HCT116 (cell line): Measurements from ENCODE around the gene BEGAIN. TPM values are rescaled to one million over a fixed set of nuclear protein-coding genes. Genes with fewer than 3 reads are reported as not detected.

Source experiments
- ATAC-seq: fragments of 200-7000 bp; cut with Tn5 transposase; 2 replicates; pipeline ENCODE4 v1.9.1; 2020; ENCODE audit warnings: mild to moderate bottlenecking, moderate library complexity
- BruUV-seq: library from RNA; stranded (reverse); fragments of 400-500 nt; replicated peaks from 2 replicates; lab custom pipeline; 2021; lab: Mats Ljungman, UMichigan
- CTCF ChIA-PET: fragments of 300-600 bp; sonication (Branson Sonifier 250); formaldehyde crosslinking; loops from one replicate; lab custom pipeline; 2021; ENCODE audit warnings: antibody characterized with exemption; lab: Charles Lee
- POLR2A ChIA-PET: fragments of 300-600, 350-600 bp; sonication (Branson Sonifier 250); formaldehyde crosslinking; loops from one replicate; lab custom pipeline; 2021; ENCODE audit warnings: antibody characterized with exemption; lab: Charles Lee
- RAD21 ChIA-PET, 2 experiments: fragments of 300-600 bp; sonication (Branson Sonifier 250); formaldehyde crosslinking; loops; one replicate each; lab custom pipeline; 2023; ENCODE audit warnings: low total read pairs in 2 of 2; ENCODE audit not compliant: uncharacterized antibody in 2 of 2, unreplicated experiment in 2 of 2, low non-redundant PET in 1 of 2; lab: Charles Lee
- DNase-seq: peaks from one replicate; pipeline ENCODE4 v3.0.0-alpha.2; 2010; ENCODE audit warnings: low read depth, low spot score
- H2AFZ ChIP-seq: fragments of 200-600 bp; shearing (Covaris generic), sonication (generic); 2 replicates; pipeline ENCODE4 v1.6.1; 2017; ENCODE audit warnings: low read depth, mixed run types, mixed read lengths, antibody characterized with exemption, low read length; ENCODE audit not compliant: poor library complexity, severe bottlenecking
- H3K27ac ChIP-seq: 2 replicates; pipeline ENCODE4 v1.5.1; 2012; ENCODE audit warnings: low read depth, low read length
- H3K27me3 ChIP-seq: fragments of 200-600 bp; sonication (generic); 2 replicates; pipeline ENCODE4 v1.6.1; 2016; ENCODE audit warnings: mixed run types, low read length, mixed read lengths; ENCODE audit not compliant: insufficient read depth
- H3K36me3 ChIP-seq, 2 experiments: fragments of 200-500 bp in 1 of 2; fragments of 200-600 bp in 1 of 2; sonication (Bioruptor generic) in 1 of 2; sonication (generic) in 1 of 2; 2 replicates each; pipeline versions ENCODE4 v1.5.1 to v1.6.1; 2014 to 2016; ENCODE audit warnings: low read length in 2 of 2, inconsistent platforms in 1 of 2, mixed read lengths in 1 of 2, mixed run types in 1 of 2; ENCODE audit not compliant: insufficient read depth in 2 of 2, control insufficient read depth in 1 of 2
- H3K4me1 ChIP-seq, 2 experiments: fragments of 200-600 bp in 1 of 2; sonication (generic) in 1 of 2; 2 replicates each; pipeline versions ENCODE4 v1.5.1 to v1.6.1; 2012 to 2017; ENCODE audit warnings: low read length in 2 of 2, inconsistent platforms in 1 of 2, mild to moderate bottlenecking in 1 of 2, mixed read lengths in 1 of 2, mixed run types in 1 of 2, moderate library complexity in 1 of 2; ENCODE audit not compliant: insufficient read depth in 2 of 2, control insufficient read depth in 1 of 2
- H3K4me2 ChIP-seq: fragments of 200-600 bp; sonication (generic); 2 replicates; pipeline ENCODE4 v1.6.1; 2017; ENCODE audit warnings: mixed run types, low read length, mixed read lengths
- H3K4me3 ChIP-seq, 2 experiments: fragments of 200-600 bp in 1 of 2; sonication (generic) in 1 of 2; replicated peaks in 1 of 2; 2 replicates each; pipeline ENCODE4 v1.5.1; 2011 to 2016; ENCODE audit warnings: low read length in 2 of 2, control low read depth in 1 of 2, low read depth in 1 of 2, mild to moderate bottlenecking in 1 of 2, mixed read lengths in 1 of 2, mixed run types in 1 of 2
- H3K79me2 ChIP-seq: fragments of 200-600 bp; sonication (generic); 2 replicates; pipeline ENCODE4 v1.6.1; 2017; ENCODE audit warnings: mild to moderate bottlenecking, mixed run types, low read length, moderate library complexity, mixed read lengths; ENCODE audit not compliant: insufficient read depth
- H3K9ac ChIP-seq: fragments of 200-600 bp; sonication (generic); 2 replicates; pipeline ENCODE4 v1.6.1; 2016; ENCODE audit warnings: low read length, mixed read lengths
- H3K9me2 ChIP-seq: fragments of 200-600 bp; sonication (generic), shearing (Covaris generic); 2 replicates; pipeline ENCODE4 v1.6.1; 2017; ENCODE audit warnings: mixed run types, mild to moderate bottlenecking, moderate library complexity; ENCODE audit not compliant: insufficient read depth
- H3K9me3 ChIP-seq, 2 experiments: fragments of 200-500 bp in 1 of 2; fragments of 200-600 bp in 1 of 2; sonication (Bioruptor generic) in 1 of 2; sonication (generic) in 1 of 2; 2 replicates each; pipeline ENCODE4 v1.6.1; 2014 to 2017; ENCODE audit warnings: low read length in 2 of 2, mixed read lengths in 2 of 2, inconsistent platforms in 1 of 2, low read depth in 1 of 2, mild to moderate bottlenecking in 1 of 2, mixed run types in 1 of 2, moderate library complexity in 1 of 2; ENCODE audit not compliant: control insufficient read depth in 1 of 2, insufficient read depth in 1 of 2
- H4K20me1 ChIP-seq: fragments of 200-600 bp; sonication (generic), shearing (Covaris generic); 2 replicates; pipeline ENCODE4 v1.6.1; 2017; ENCODE audit warnings: mixed run types, mild to moderate bottlenecking, moderate library complexity; ENCODE audit not compliant: insufficient read depth
- CBX3 ChIP-seq: IDR thresholded peaks from 2 replicates; pipeline ENCODE4 v1.6.1; 2012; ENCODE audit warnings: low read depth
- CEBPB ChIP-seq: IDR thresholded peaks from 2 replicates; pipeline ENCODE4 v1.6.1; 2012; ENCODE audit warnings: low read depth
- ELF1 ChIP-seq: IDR thresholded peaks from 2 replicates; pipeline ENCODE4 v1.6.1; 2012; ENCODE audit warnings: low read depth, borderline replicate concordance
- JUND ChIP-seq: IDR thresholded peaks from 2 replicates; pipeline ENCODE4 v1.6.1; 2012
- POLR2A ChIP-seq: IDR thresholded peaks from 2 replicates; pipeline ENCODE4 v1.7.0; 2011; ENCODE audit warnings: borderline replicate concordance; ENCODE audit not compliant: insufficient read depth, insufficient read length; ENCODE audit errors: extremely low read depth
- POLR2AphosphoS5 ChIP-seq: IDR thresholded peaks from 2 replicates; pipeline ENCODE4 v1.6.1; 2011; ENCODE audit warnings: mild to moderate bottlenecking, low read depth, low read length, moderate library complexity
- SIN3A ChIP-seq: IDR thresholded peaks from 2 replicates; pipeline ENCODE4 v1.6.1; 2012; ENCODE audit warnings: low read depth
- SRF ChIP-seq: IDR thresholded peaks from 2 replicates; pipeline ENCODE4 v1.6.1; 2012; ENCODE audit warnings: low read depth
- TCF7L2 ChIP-seq: IDR thresholded peaks from 2 replicates; pipeline ENCODE4 v1.7.0; 2011; ENCODE audit warnings: borderline replicate concordance, inconsistent platforms; ENCODE audit not compliant: insufficient read depth, insufficient read length; ENCODE audit errors: extremely low read depth
- ZBTB33 ChIP-seq: IDR thresholded peaks from 2 replicates; pipeline ENCODE4 v1.6.1; 2011; ENCODE audit warnings: mild to moderate bottlenecking, low read length, moderate library complexity; ENCODE audit not compliant: insufficient replicate concordance; ENCODE audit errors: extremely low read depth
- ZFX ChIP-seq: fragments of 450-650 bp; IDR thresholded peaks from 2 replicates; pipeline ENCODE4 v1.6.1; 2017
- intact Hi-C: fragments of 100-400 bp; cut with micrococcal nuclease; formaldehyde crosslinking; loops from 2 replicates; pipeline ENCODE4 v1.10.0; 2022
- total RNA-seq: library from RNA; stranded (reverse); gene quantifications from one replicate; pipeline ENCODE4 v1.2.1, GENCODE V29; 2021; ENCODE audit not compliant: unreplicated experiment
- TF ChIP-seq, protein P1 (sequence below): IDR thresholded peaks from 2 replicates; pipeline ENCODE4 v1.6.1; 2012

BEGAIN gene
- total RNA-seq, 1 experiment from 2014 or later: 8.5 TPM

DNA sequence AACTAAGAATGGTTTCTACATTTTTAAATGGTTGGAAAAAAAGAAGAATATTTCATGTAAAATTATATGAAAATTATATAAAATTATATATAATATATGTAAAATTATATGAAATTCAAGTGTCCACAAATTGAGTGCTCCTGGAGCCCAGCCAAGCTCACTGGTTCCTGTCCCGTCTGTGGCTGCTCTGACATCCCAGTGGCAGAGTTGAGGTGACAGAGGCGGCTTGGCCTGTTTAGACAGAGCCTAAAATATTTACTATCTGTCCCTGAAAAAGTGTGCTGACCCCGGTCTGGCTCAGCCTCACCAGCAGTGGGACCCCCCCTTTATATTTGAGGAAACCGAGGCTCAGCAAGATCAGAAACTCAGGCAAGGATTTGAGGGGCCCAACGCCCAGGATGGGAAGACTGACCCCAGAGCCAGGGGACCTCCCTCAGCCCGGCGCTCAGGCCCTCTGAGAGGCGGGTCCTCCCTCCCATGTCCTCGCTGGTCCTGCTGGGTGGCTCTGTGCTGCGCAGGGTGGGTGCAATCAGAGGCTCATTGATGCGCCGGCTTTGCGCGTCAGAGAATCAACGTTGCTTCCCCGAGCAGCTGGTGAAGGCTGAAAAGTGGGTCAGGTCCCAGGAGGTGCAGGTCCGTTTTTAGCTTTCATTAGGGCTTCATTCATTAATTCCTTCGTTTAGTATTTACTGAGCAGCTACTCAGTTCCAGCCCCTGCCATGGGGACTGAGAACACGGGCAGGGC, 21.5 kb upstream of the BEGAIN start:
- ChIA-PET RAD21 (no interaction called here), CTCF (no interaction called here)
- Histone ChIP-seq H3K9me3 (no peaks in the 10 kb centered on the region), H3K4me2 (no peak overlapping the region), H3K9ac (no peak overlapping the region), H3K4me3 (no peak overlapping the region), H3K27me3 (no peaks in the 10 kb centered on the region), H3K27ac (no peak overlapping the region), H3K79me2 (no peaks in the 10 kb centered on the region)
- DNase-seq: no peak
- TF ChIP-seq, protein P1, sequence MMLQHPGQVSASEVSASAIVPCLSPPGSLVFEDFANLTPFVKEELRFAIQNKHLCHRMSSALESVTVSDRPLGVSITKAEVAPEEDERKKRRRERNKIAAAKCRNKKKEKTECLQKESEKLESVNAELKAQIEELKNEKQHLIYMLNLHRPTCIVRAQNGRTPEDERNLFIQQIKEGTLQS: no peak
- TF ChIP-seq SRF (no peak), SIN3A (no peak), CEBPB (no peak), ELF1 (no peak), JUND (no peak), CBX3 (no peak), POLR2AphosphoS5 (no peak), POLR2A (no peak), TCF7L2 (no peak), ZFX (no peak)
- TF ChIP-seq, all 23 proteins: peak for 0
- ATAC-seq: no peak
- no peaks in the 10 kb centered on the region for H4K20me1 ChIP-seq
- BruUV-seq: no TSS peak
- intact Hi-C loops: no loop called here
- POLR2A ChIA-PET: no interaction called here
- no peaks in the 10 kb centered on the region for H3K9me2 ChIP-seq
- peaks cover 0 to 4% of the 10 kb centered on the region in 2 experiments; a peak in 1 of 4 replicates for H3K4me1 ChIP-seq
- H3K36me3 ChIP-seq: no peaks in the 10 kb centered on the region
- no peak overlapping the region for H2AFZ ChIP-seq

DNA sequence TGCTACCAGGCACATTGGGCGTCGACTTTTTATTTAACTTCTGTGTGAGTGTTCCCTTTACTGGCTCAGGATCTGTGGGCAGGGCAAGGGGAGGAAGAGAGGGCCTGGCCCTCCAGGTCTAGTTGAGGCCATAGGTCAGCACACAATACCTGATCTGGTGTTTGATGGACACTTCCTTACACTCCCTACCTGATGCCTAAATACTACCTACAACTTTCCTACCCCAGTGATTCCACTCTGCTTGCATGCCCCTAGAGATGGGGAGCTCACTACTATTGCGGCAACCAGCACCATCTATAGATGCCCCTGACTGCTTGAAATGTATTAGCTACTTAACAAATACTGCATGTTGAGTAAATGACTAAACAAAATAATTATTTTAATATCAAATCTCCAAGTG, 20.8 kb upstream of the BEGAIN start:
- POLR2A ChIA-PET: no interaction called here

More for the DNA sequence above, 20.8 kb upstream of the BEGAIN start:
- Histone ChIP-seq H3K9me2 (no peaks in the 10 kb centered on the region), H3K27me3 (no peaks in the 10 kb centered on the region), H3K4me2 (no peak overlapping the region), H3K79me2 (no peaks in the 10 kb centered on the region), H3K36me3 (no peaks in the 10 kb centered on the region), H3K27ac (no peak overlapping the region), H3K4me1 (peaks cover 0 to 4% of the 10 kb centered on the region in 2 experiments; a peak in 1 of 4 replicates), H4K20me1 (no peaks in the 10 kb centered on the region), H2AFZ (no peak overlapping the region), H3K4me3 (no peak overlapping the region), H3K9me3 (no peaks in the 10 kb centered on the region), H3K9ac (no peak overlapping the region)
- ATAC-seq (no peak), DNase-seq (no peak)
- TF ChIP-seq SRF: no peak
- no peak for TF ChIP-seq POLR2A
- TF ChIP-seq ZBTB33: no peak
- ChIA-PET RAD21 (no interaction called here), CTCF (no interaction called here)
- intact Hi-C loops: no loop called here
- no TSS peak for BruUV-seq
